Muscle of leg (tissue), 11 donors: ENCODE results near the gene RTL10. TPM values are rescaled to one million over a fixed set of nuclear protein-coding genes. Genes with fewer than 3 reads are reported as not detected.

Experiments
- DNase-seq: peaks from one replicate; pipeline ENCODE4 v3.0.0; 2013
- H3K27ac ChIP-seq: one replicate; pipeline ENCODE4 v1.5.1; 2013; ENCODE audit warnings: mild to moderate bottlenecking, low read length, control low read depth
- H3K27me3 ChIP-seq: one replicate; pipeline ENCODE4 v1.6.1; 2013; ENCODE audit warnings: low read length; ENCODE audit not compliant: control insufficient read depth, insufficient read depth
- H3K36me3 ChIP-seq: one replicate; pipeline ENCODE4 v1.6.1; 2013; ENCODE audit warnings: low read length; ENCODE audit not compliant: control insufficient read depth, insufficient read depth
- H3K4me1 ChIP-seq: one replicate; pipeline ENCODE4 v1.6.1; 2013; ENCODE audit warnings: low read length; ENCODE audit not compliant: control insufficient read depth, insufficient read depth
- H3K4me3 ChIP-seq: one replicate; pipeline ENCODE4 v1.5.1; 2013; ENCODE audit warnings: low read length, control low read depth
- H3K9me3 ChIP-seq: replicated peaks from 2 replicates; pipeline ENCODE4 v1.6.1; 2013; ENCODE audit warnings: low read depth, low read length; ENCODE audit not compliant: control insufficient read depth
- WGBS: methylation state at CpG from one replicate; pipeline ENCODE4 v1.1.5; 2013; ENCODE audit warnings: missing lambda C conversion rate; ENCODE audit not compliant: insufficient coverage; 5-methylcytosine and 5-hydroxymethylcytosine counted together
- polyA plus RNA-seq, 8 donors: library from polyadenylated mRNA; unstranded; fragments of 120-200 nt; gene quantifications; one replicate each; pipeline versions ENCODE4 v1.2.1 to v1.2.3, GENCODE V29; 2013; ENCODE audit warnings: inconsistent platforms in 1 of 8, low replicate concordance in 1 of 8; ENCODE audit not compliant: insufficient read length in 8 of 8, insufficient read depth in 1 of 8
- total RNA-seq: library from RNA; stranded (reverse); fragments of 120-200 nt; gene quantifications from one replicate; pipeline ENCODE4 v1.2.4, GENCODE V29; 2013

RTL10 gene
- total and polyA plus RNA-seq, 9 donors, result 10.8 to 15.8 (median 12.7) TPM

DNA sequence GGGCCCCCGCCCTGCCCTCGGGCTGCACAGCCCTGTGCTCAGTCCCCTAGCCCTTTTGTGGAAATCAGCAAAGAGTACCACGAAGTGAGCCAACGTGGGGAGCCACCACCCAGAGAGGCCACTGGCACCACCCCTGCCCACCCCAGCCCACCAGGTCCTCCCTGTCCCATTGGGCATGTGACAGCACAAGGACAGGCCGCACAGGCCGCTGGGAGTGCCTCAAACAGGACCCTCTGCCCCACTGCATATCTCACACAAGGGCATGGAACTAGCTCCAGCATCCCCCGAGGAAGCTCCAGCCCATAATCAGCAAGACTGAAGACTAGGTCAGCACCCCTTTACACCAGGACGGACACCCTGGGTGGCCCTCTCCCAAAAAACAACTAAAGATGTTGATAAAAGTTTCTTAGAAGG is 29.7 kb downstream of the RTL10 start:
- 90% methylated on average over 6 of the region's 8 CpGs for WGBS

DNA sequence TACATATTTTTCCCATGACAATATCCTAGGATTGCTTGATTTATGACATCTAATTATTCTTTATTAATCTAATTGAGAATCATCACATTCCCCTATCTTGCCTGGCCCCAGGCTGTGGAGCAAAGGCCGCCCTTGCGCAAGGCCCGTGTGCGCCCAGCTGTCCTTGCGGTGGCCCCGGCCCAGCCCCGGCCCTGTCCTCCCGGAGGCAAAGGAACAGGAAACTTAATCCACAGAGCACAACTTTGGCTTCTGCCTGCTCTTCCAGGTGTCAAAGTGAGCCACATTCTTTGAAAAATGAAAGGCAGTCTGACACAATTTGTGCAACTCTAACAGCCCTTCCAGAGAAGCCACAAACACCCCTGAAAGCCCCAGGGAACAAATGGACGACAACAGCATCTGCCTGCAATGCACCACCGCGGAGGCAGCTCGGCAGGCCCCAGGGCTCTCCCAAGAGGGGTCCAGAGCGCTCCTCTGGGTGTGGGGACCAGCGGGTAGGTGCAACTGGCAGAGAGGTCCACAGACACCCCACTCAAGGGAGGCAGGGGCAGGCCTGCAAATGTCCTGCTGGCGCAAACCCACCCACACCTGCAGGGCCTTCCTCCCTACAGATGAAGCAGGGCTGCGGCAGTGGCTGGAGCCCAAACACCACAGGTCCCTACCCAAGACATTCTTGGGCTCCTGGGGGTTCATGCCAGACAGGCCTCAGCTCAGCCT is 30.3 kb downstream of the RTL10 start:
- Histone ChIP-seq H3K9me3 (no peaks in the 10 kb centered on the region), H3K36me3 (no peaks in the 10 kb centered on the region), H3K27me3 (no peaks in the 10 kb centered on the region), H3K4me1 (no peaks in the 10 kb centered on the region), H3K4me3 (no peak overlapping the region), H3K27ac (no peak overlapping the region)
- no peak for DNase-seq
- WGBS, result 57% methylated on average over 16 of the region's 16 CpGs

More for the DNA sequence above, 29.7 kb downstream of the RTL10 start:
- Histone ChIP-seq H3K27ac (no peak overlapping the region), H3K9me3 (no peaks in the 10 kb centered on the region), H3K36me3 (no peaks in the 10 kb centered on the region), H3K4me1 (no peaks in the 10 kb centered on the region), H3K27me3 (no peaks in the 10 kb centered on the region), H3K4me3 (no peak overlapping the region)
- DNase-seq, result no peak

DNA sequence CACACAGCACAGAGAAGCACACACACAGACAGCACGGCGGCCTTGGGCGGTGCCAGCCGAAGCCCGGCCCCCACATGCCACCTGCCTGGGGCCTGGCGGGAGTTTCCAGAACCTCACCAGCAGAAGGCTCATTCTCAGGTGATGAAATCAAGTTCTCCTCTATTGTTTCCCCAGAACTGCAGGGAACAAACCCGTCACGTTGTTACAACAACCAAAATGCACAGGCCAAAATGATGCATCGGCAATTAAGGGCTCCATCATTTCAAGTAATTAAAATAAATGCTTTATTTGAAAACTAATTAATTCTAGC is 30.8 kb downstream of the RTL10 start:
- 92% methylated on average over 6 of the region's 9 CpGs for WGBS
- no peaks in the 10 kb centered on the region for H3K27me3 ChIP-seq
- no peak overlapping the region for H3K27ac ChIP-seq
- no peak for DNase-seq
- no peaks in the 10 kb centered on the region for H3K9me3 ChIP-seq
- H3K36me3 ChIP-seq, result no peaks in the 10 kb centered on the region
- H3K4me3 ChIP-seq, result no peak overlapping the region
- no peaks in the 10 kb centered on the region for H3K4me1 ChIP-seq

DNA sequence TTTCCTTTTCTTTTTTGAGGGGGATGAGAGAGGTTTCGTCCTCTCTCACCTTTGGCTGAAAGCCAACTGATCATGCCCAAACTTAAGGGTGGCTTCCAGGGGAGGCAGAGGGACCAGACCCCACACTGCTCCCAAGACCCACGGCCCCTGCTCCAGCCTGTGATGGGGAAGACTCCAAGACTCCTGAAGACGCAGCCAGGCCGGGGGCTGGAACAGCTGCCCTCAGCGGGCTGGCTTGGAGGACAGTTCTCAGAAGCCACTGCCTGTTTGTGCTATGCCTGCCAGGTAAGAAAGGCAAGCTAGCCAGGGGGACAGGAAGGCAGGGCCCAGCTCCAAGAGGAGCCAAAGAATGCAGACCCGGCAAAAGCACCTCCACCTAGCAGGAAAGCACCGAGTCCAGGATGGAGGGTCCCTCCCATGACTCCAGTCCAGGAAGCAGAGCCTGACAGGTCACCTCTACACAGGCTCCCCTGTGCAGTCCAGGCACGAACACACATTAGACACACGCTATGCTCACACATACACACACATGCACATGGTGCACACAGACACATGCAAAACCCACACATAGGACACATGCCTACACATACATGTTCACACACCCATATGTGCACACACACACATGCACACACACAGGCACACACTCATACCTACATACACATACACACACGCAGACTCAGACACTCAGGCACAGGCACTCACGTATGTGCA is 31.3 kb downstream of the RTL10 start:
- DNase-seq, result no peak
- Histone ChIP-seq H3K27me3 (no peaks in the 10 kb centered on the region), H3K4me3 (no peak overlapping the region), H3K4me1 (no peaks in the 10 kb centered on the region), H3K36me3 (no peaks in the 10 kb centered on the region), H3K27ac (no peak overlapping the region), H3K9me3 (no peaks in the 10 kb centered on the region)
- 77% methylated on average over 9 of the region's 11 CpGs for WGBS

DNA sequence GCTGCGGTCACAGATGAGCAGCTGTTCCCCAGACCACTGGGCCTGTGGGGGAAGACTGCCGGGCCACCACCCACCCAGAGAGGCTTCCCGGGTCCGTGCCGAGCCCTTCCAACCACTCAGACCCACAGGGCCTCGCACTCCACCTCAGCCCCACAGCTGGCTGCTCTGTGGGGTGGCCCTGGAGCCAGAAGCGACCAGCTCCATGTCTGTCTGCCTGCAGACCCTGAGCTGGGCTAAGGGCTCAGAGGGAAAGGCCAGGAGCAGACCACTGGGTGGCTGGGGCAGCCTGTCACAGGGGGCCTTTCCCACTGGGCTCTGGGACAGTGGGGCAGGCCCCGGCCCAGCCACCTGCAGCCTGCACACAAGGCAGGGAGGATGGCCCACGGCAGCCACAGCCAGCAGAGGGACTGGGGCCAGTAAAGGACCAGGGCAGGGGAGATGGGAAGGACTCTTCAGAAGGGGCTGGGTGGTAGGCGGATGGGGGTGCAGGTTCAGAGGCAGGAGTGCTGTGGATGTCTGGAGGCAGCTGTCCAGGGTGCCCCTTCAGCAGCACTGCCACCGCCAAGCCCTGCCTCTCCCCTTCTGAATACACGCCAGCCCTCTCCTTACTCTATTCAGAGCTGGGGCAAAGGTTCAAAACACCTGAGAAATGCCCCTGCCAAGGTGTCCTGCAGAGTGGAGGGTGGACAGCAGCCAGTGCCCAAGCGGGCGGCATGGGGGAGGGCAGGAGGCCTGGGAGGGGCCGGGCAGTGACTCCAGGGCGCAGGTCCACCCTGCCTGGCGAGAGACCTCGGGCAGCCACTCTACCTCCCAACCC is 32.2 kb downstream of the RTL10 start:
- 69% methylated on average over 13 of the region's 18 CpGs for WGBS
- H3K9me3 ChIP-seq, result no peaks in the 10 kb centered on the region
- no peaks in the 10 kb centered on the region for H3K4me1 ChIP-seq
- DNase-seq, result no peak
- no peak overlapping the region for H3K27ac ChIP-seq
- H3K4me3 ChIP-seq, result no peak overlapping the region
- no peaks in the 10 kb centered on the region for H3K27me3 ChIP-seq
- no peaks in the 10 kb centered on the region for H3K36me3 ChIP-seq

DNA sequence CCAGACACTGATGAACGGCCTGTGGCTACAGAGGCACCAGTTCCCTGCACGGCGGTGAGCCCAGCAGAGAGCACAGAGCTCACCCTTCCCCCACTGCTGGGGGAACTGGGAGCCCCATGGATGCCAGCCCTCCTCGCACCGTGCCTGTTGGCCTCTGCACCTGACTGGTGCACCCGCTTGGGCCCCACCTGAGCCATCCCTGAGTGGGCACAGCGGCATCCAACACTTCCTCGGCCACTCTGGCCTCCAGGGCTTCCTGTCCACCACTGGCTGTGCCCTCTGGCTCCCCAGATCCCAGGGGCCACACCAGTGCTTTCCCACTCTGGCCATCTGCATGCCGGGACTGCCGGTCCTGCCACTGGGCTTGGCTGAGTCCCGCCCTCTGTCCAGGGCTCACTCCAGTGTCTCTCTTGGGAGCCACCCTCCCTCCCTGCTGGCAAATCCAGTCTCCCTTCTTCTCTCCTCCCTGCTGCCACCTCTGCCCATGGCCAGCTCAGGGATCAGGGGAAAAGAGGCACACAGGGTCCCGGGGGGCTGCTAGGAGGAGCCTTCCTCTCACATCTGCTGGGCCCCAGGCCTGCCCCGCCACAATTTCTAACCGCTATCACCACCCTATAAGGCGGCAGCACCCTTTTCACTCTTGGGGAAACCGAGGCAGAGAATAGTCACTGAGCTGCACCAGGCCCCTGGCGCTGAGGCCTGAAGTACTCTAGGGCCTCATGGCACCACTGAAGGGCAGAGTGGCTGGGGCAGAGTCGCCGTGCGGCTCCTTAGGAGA is 33.0 kb downstream of the RTL10 start:
- H3K4me3 ChIP-seq, result no peak overlapping the region
- no peak overlapping the region for H3K27ac ChIP-seq
- WGBS, result 82% methylated on average over 17 of the region's 20 CpGs
- H3K27me3 ChIP-seq, result no peaks in the 10 kb centered on the region
- no peaks in the 10 kb centered on the region for H3K36me3 ChIP-seq
- no peaks in the 10 kb centered on the region for H3K9me3 ChIP-seq
- no peak for DNase-seq
- H3K4me1 ChIP-seq, result no peaks in the 10 kb centered on the region

DNA sequence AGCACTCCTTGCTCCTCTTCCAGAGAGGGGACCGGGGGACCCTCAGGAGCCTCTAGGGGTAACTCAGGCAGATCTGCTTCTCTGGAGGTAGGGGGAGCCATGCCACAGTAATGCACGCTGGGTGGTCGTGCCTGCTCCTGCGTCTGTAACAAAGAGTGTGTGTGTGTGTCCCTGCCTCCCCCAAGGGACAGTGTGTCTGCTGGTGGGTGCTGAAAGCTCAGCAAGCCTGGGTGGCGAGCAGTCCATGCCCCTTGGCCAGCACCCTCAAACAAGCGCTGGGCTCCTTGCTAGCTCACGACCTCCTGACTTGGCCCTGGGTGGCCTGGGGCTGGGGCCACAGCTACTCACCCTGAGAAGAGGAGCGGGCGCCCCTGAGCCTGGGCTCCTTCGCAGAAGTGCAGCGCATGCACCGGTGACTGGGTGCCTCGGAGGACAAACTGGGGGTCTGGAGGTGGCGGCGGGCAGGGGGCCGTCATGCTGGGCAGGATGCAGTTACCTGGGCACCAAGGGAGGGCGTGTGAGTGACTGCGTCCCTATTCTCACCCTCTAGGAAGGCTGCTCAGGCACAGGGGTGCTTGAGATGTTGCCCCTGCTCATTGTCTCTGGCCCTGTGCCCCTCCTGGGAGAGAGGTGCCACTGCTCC is 33.7 kb downstream of the RTL10 start:
- H3K36me3 ChIP-seq, result no peaks in the 10 kb centered on the region

DNA sequence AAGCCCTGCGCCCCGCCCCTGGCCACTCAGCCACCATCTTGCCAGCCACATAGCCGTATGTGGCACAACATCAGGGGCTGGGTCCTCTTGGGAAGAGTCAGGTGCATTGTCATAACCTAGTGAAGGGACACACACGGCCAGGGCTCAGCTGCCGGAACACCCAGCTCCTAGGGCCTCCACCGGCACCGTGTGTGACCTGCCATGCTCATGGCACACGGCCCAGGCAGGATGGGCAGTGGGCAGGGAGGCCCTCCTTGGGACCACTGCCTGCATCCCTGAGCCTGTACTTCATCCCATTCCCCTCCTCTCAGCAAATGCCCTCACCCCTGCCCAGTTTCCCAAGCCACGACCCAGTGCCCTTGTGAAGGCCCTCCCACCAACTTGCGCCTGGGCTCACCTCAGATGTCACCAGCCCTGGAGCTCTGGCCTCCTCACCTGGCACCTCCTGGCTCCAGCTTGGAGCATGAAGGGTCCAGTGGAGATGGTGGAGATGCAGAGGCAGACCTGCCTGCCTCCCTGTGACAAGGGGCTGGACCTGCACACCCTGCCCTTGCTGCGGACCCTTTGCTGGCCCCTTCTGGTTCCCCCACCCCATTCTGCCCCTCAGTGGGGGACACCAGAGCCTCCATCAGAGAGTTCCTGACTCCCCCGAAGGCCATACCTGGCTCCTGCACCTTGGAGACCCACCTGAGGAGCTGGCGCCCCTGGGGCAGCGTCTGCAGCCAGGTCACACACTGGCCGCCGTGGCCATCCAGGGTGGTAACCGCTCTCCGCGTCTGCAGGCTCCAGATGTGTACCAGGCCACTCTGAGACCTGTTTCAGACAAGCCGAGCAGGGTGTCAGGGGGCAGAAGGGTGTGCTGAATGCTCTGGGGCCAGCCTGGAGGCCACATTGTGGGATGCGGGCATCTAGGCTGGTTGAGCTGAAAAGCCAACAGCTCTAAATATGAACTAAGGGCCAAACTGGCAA is 34.5 kb downstream of the RTL10 start:
- Histone ChIP-seq H3K27me3 (no peaks in the 10 kb centered on the region), H3K9me3 (no peaks in the 10 kb centered on the region), H3K36me3 (no peaks in the 10 kb centered on the region), H3K4me3 (no peak overlapping the region), H3K4me1 (no peaks in the 10 kb centered on the region), H3K27ac (no peak overlapping the region)
- DNase-seq, result no peak
- 90% methylated on average over 17 of the region's 21 CpGs for WGBS

More for the DNA sequence above, 33.7 kb downstream of the RTL10 start:
- DNase-seq, result no peak
- no peaks in the 10 kb centered on the region for H3K9me3 ChIP-seq
- no peak overlapping the region for H3K27ac ChIP-seq
- no peaks in the 10 kb centered on the region for H3K27me3 ChIP-seq
- 83% methylated on average over 18 of the region's 18 CpGs for WGBS
- H3K4me1 ChIP-seq, result no peaks in the 10 kb centered on the region
- H3K4me3 ChIP-seq, result no peak overlapping the region
